H1 (cell line): ENCODE measurements around the gene SLC2A10.

Experiments
- CEBPB ChIP-seq: IDR thresholded peaks from 2 replicates; pipeline ENCODE4 v1.6.1; 2012; ENCODE audit warnings: low read depth, low read length
- CTCF ChIP-seq, 3 experiments: IDR thresholded peaks; 1 replicate in 2 of 3; 2 replicates in 1 of 3; pipeline versions ENCODE4 v1.5.1 to v1.6.1; 2011; ENCODE audit warnings: low read length in 3 of 3, mild to moderate bottlenecking in 3 of 3, inconsistent platforms in 2 of 3, low read depth in 1 of 3, moderate library complexity in 1 of 3; ENCODE audit not compliant: insufficient read depth in 1 of 3; ENCODE audit errors: control extremely low read depth in 1 of 3
- EP300 ChIP-seq, 2 experiments: IDR thresholded peaks; 1 replicate in 1 of 2; 2 replicates in 1 of 2; pipeline ENCODE4 v1.6.1; 2011 to 2012; ENCODE audit warnings: low read depth in 2 of 2, low read length in 2 of 2, mild to moderate bottlenecking in 2 of 2, borderline replicate concordance in 1 of 2, inconsistent platforms in 1 of 2, moderate library complexity in 1 of 2
- RAD21 ChIP-seq, 2 experiments: IDR thresholded peaks in 1 of 2; conservative IDR thresholded peaks in 1 of 2; 2 replicates each; pipeline ENCODE4 v1.6.1; 2011; ENCODE audit warnings: low read depth in 2 of 2, low read length in 2 of 2, improper control_type of control experiment in 1 of 2, inconsistent platforms in 1 of 2, mild to moderate bottlenecking in 1 of 2, moderate library complexity in 1 of 2
- RNF2 ChIP-seq: fragments of 200-900, 300-1000 bp; sonication (generic); IDR thresholded peaks from 2 replicates; pipeline ENCODE4 v1.7.1; 2016; ENCODE audit warnings: borderline replicate concordance, low read depth, mild to moderate bottlenecking, antibody characterized with exemption, low read length; ENCODE audit not compliant: poor library complexity, severe bottlenecking; ENCODE audit errors: missing control alignments
- SP2 ChIP-seq: IDR thresholded peaks from 2 replicates; pipeline ENCODE4 v1.6.1; 2012; ENCODE audit warnings: mild to moderate bottlenecking, low read length, inconsistent platforms
- TF ChIP-seq, protein P1 (sequence below): IDR thresholded peaks from 2 replicates; pipeline ENCODE4 v1.6.1; 2012; ENCODE audit warnings: inconsistent platforms

DNA sequence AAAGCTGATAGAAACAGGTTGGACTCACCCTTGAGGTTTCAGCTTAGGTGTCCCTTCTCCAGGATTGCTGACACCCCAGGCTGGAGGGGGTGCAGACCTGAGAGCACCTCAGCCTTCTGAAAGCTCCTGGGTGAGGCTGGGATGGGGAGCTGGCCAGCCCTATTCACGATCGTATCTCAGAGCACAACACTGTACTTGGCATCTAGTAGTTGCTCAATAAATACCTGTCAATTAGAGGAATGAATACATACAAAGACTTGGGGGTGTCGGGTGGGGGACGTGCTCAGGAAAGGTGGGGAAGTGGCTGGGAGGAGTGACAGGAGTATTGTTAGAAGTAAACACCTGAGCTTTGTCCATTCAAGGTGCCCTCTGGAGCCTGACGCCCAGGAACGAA is 61.7 kb downstream of the SLC2A10 start:
- TF ChIP-seq EP300 (IDR thresholded peaks at IDR 0.05; ENCODE audit: borderline replicate concordance in 1 of 2, low read depth in 2 of 2, low read length in 2 of 2) (no peak), SP2 (no peak), RAD21 (IDR thresholded peaks at IDR 0.05 in 1 of 2, conservative IDR thresholded peaks at IDR 0.05 in 1 of 2; ENCODE audit: low read depth in 2 of 2, low read length in 2 of 2) (no peak), CTCF (IDR thresholded peaks at IDR 0.05; ENCODE audit: control extremely low read depth in 1 of 3, insufficient read depth in 1 of 3, low read depth in 1 of 3, low read length in 3 of 3) (no peak), CEBPB (no peak), RNF2 (no peak)
- TF ChIP-seq, protein P1, sequence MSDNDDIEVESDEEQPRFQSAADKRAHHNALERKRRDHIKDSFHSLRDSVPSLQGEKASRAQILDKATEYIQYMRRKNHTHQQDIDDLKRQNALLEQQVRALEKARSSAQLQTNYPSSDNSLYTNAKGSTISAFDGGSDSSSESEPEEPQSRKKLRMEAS, result no peak
